DMS114 treated with DMSO at 0.1 percent for 48 hours (cell line): ENCODE measurements around the gene PRSS3.
"Not testable (repeated sequence)": the region's sequence is repeated elsewhere in the genome, so short reads cannot be mapped to it uniquely, and the experiment has no call there.

ENCODE experiments used
- DNase-seq: peaks from one replicate; lab custom pipeline; 2025; ENCODE audit not compliant: unreplicated experiment; lab: John Stamatoyannopoulos, UW

The PRSS3 gene

GRCh38 chr9:33785914-33786313, 9.4 kb upstream of the PRSS3 start:
- DNase-seq: peak; percentile 10

DNA sequence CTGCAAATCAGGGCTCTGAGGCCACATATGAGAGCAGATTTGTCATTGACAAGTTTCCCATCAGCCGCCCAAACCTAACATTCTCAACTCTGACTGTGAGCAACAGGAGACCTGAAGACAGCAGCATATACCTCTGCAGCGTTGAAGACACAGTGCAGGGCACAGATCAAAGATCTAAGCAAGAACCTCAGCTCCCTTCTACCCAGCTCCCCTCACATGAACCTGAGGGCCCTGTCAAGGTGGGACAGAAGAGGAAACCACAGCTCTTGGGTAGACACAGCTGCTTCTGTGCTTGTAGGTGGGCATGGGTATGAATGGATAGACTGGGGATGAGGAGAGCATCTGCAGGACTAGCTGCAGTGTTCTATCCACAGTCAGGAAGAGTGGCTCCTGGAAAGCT, 8.7 kb upstream of the PRSS3 start:
- no peak for DNase-seq

- no peak for DNase-seq
Observed at GRCh38 chr9:33787839-33788238, 7.5 kb upstream of the PRSS3 start.

- not testable (repeated sequence) for DNase-seq
Observed at GRCh38 chr9:33789429-33789828, 5.9 kb upstream of the PRSS3 start.

GRCh38 chr9:33791117-33791516, 4.2 kb upstream of the PRSS3 start:
- DNase-seq: no peak

GRCh38 chr9:33793496-33793895, 1.9 kb upstream of the PRSS3 start:
- DNase-seq: not testable (repeated sequence)

GRCh38 chr9:33794560-33794959, 801 bp upstream of the PRSS3 start:
- DNase-seq: no peak

- no peak for DNase-seq
Observed at GRCh38 chr9:33795819-33796218, 458 bp downstream of the PRSS3 start.

GRCh38 chr9:33796679-33797078, 1.3 kb downstream of the PRSS3 start:
- not testable (repeated sequence) for DNase-seq

- no peak for DNase-seq
Observed at GRCh38 chr9:33797837-33798236, 2.5 kb downstream of the PRSS3 start.

DNA sequence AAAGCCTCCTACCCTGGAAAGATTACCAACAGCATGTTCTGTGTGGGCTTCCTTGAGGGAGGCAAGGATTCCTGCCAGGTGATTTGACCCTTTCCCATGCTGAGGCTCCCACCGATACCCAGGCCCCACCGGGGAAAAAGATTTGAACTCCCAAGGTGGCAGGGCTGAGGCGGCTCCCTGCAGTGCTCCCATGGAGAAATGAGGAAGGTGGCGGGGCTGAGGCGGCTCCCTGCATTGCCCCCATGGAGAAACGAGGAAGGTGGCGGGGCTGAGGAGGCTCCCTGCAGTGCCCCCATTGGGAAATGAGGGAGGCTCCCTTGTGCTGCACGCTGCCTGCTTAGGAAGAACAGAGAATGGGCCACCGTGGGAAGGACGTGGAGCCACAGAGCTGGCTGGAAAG, 3.2 kb downstream of the PRSS3 start:
- DNase-seq: no peak

- DNase-seq: no peak
Observed at GRCh38 chr9:33799928-33800704, 4.8 kb downstream of the PRSS3 start.

DNA sequence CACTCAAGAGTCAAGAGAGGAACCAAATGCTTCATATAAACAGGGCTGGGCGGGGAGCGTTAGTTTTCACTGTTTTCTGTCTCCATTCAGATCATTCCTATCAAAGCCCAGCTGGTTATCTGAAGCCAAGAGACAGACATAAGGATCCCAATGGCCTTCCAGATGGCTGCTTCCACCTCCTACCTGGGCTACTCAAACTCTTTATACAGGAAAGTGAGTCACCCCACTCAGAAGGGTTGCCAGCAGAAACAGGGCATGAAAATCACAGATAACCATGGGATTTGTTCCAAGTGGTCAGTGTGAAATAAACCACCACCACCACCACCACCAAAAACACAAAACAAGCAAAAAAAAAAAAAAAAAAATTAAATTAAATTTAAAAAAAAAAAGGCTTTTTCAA, 5.5 kb downstream of the PRSS3 start:
- DNase-seq: no peak

DNA sequence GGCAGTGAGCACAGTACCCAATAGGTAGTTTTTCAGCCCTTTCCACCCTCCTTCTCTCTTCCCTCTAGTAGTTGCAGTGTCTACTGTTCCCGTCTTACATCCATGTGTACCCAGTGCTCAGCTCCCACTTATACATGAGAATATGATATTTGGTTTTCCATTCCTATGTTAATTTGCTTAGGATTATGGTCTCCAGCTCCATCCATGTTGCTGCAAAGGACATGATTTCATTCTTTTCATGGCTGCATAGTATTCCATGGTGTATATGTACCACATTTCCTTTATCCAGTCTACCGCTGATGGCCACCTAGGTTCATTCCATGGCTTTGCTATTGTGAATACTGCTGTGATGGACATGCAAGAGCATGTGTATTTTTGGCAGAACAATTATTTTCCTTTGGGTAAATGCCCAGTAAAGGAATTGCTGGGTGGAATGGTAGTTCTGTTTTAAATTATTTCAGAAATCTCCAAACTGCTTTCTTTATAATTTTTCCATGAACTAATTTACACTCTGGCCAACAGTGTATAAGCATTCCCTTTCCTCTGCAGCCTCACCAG, 6.7 kb downstream of the PRSS3 start:
- DNase-seq: not testable (repeated sequence)

- not testable (repeated sequence) for DNase-seq
Observed at GRCh38 chr9:33804196-33804595, 8.8 kb downstream of the PRSS3 start.

DNA sequence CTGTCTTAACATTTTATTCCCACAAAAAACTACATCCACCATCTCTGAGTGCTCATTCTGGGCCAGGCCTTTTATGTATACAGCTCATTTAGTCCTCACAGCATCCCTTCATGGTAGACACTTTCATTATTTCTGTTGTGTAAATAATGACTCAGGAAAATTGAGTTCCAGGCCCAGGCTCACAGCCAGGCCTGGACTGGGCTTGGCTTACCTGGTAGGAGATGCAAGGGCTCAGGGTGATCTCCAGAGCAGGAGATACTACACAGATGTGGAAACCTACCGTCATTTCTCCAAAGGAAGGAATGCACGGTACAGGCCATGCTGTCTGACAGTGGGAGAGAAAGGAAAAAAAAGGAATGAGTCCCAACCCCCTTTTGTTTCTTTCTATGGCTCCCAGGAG, 11.8 kb downstream of the PRSS3 start:
- DNase-seq: not testable (repeated sequence)

DNA sequence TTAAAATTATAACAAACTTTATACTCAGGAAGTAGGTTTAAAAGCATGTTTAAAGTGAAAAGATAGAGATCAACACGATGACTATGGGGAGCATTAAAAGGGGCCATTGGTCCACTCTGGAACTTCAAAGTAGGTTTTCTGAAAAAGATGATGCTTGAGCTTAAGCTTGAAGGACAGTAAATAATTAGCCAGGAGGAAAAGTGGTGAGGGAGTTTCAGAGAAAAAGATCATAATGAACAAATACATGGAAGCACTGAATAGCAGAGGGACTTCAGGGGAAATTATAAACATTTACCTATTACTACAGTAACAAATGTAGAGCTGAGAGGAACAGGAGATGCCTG, 13.6 kb downstream of the PRSS3 start:
- not testable (repeated sequence) for DNase-seq

- DNase-seq: no peak
Observed at GRCh38 chr9:33809506-33809905, 14.1 kb downstream of the PRSS3 start.

DNA sequence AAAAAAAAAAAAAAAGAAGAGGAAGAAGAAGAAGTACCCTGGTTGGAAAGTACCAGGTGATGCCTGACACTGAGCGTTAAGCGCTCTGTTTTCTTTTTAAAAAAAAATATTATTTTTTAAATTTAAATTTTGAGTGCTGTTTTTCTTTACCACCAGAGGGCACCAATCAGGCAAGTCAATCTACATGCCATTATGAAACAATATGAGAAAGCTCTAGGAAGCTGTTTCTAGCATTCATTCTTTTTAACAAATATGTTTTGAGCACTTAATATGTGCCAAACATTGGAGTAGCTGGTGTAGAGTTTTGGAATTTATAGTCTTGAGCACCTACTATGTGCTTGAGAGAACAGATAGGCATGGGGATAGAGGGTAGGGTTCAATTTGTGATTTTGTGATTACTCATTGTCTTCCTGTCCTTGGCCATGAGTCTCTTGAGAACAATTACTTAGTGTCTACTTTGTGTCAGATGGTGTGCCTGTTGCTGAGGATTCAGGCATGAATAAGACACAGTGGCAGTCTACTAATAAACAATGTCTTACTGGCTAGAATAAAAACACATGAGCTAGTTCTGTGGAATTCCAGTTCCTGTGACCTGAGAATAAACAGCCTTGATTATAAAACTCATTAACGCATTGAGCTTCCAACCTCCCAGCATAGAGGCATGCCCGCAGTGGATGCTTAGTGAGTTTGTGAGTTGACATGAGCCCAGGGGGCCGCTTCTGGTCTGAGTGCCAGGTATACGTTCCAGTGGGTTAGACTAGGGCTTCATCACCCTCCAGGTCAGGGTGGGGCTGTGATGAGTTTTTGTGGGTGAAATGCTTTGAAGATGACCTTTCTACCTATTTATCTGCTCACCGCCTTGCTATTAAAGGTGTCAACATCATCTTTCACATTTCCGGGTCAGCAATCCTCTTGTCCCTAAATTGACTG, 18.6 kb downstream of the PRSS3 start:
- peak; percentile 40 for DNase-seq

GRCh38 chr9:33815781-33816180, 20.4 kb downstream of the PRSS3 start:
- DNase-seq: no peak

- peak; percentile 82 for DNase-seq
Observed at GRCh38 chr9:33816327-33817252, 21.2 kb downstream of the PRSS3 start, which contains the start of gene UBE2R2. UBE2R2 (plus strand) TSS chr9:33817160; CDS start chr9:33817758, 598 bp downstream.
